RKO (cell line): Measurements from ENCODE around the gene DAPK2.

Source experiments
- DNase-seq: peaks from one replicate; pipeline ENCODE4 v3.0.0-alpha.2; 2016; ENCODE audit warnings: low spot score

DAPK2 gene

DNA sequence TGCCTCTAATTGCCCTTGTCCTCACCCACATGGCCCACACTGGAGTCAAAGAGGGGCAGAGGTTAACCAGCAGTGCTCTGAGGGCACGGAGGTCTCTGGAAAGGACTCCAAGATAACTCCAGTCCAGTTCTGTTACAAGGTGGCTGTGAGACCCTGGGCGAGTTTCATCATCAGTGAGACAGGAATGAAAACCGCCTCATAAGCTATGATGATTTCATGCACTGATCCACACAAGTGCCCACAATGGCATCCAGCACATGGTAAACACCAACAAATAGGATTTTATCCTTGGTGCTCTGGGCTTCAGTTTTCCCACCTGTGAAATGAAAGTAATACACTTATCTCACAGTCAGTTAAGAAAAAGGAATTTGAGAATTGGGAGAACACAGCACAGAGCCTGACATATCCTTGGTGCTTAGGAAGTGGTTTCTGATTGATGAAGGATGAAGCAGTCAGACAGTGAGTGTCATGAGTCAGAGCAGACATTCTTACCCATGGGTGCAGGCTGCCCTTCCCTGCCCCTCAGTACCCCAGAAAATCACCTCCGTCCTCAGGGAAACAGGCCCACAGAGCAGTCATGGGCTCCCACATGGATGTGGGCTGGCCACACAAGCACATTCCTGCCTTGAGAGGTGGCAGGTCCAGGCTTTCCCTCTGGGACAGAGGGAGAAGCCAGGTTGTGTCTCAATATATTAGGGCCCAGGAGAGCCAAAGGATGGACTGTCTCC, 48.4 kb downstream of the DAPK2 start:
- DNase-seq, result no peak

DNA sequence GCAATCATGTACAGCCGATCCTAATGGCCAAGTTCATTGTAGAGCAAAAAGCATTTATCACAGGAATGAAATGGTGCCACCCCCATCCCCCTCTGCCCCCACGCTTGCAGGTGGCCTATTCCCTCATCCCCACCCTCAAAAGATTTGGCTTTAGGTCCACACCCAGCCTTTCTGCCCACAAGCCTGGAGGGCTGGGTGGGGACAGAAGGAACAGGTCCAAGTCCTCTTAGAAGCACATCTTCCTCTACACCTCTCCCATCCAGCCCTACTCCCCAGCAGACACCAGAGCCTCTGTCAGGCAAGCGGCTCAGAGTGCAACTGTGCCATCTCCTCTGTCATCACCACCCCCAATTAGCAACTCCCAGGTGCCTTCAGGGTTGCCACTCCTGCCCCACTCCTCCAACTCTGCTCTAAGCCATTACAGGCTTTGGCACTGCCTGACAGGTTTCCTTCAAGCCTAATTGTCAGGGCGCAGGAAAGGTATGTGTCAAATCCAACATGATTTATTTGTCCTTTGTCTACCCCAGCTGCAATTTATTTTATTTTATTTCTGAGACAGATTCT, 49.4 kb downstream of the DAPK2 start:
- no peak for DNase-seq

DNA sequence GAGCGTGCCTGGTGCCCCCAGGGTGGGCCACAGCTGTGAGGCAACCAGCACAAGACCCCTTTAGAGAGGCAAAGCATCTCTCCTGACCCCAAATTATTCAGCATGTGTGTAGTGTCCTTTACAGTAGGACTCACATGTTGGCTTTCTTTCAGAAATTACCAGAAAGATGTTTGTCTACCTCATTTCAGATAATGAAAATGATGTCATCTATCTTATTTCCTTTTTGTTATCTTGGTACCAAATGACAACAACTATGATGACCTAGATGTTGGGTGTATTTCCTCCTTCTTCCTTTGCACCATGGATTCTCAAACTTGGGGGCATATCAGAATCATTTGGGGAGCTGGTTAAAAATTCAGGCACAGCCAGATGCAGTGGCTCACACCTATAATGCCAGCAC, 50.5 kb downstream of the DAPK2 start:
- DNase-seq, result no peak

DNA sequence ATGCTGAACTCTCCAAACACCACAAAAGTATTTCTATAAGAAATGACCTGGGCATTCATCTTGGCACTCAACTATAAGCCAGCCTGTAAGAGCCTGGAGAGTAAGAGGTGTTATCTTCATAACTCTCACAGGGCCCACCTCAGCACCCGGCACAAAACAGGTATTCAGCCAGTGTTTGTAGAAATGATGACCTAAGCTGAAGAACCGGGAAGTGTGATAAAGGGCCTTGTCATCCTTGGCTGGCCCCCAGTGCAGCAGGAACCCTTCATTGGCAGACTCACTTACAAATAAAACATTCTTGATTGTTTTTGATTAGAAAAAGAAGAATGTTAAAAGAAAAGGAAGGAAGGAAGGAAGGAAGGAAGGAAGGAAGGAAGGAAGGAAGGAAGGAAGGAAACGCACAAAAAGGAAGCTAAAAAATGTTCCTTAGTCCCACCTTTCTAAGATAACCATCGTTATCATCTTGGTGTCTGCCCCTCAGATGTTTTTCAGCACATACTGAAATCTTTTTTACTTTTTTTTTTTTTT, 52.1 kb downstream of the DAPK2 start:
- no peak for DNase-seq

DNA sequence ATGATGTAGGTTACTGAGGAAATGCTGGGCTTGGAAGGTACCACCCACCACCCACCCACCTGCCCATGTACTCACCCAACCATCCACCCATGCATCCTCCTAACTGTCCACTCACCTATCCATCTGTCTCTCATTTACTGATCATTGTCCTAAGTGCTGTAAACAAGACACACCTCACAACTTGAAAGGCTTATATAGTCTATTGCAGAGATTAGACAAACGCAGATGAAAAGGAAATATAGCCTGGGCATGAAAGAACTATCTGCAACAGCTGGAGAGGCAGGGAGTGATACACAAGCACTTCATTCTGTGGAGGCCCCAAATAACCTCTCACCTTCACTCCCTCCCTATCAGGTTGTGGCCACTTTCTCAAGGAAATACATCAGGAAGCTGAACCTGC, 54.0 kb downstream of the DAPK2 start:
- no peak for DNase-seq

DNA sequence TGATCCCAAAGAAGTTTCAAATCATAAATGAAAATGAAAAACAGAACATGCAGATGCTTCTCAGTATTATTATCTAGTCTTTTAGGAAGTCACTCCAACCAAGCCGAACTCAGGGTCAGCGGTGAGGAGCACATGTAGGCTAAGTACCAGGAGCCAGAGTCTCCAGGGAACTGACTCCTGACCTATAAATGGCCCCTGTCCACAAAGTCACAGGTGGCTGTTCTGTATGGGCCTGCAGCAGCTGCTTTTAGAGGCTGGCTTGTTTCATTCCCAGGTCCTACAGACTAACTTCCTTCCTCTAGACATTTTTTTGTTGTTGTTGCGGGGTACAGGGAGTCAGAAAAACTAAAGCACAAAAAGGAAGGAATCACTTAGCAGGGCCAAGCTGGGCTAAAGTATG, 54.6 kb downstream of the DAPK2 start:
- DNase-seq, result no peak

DNA sequence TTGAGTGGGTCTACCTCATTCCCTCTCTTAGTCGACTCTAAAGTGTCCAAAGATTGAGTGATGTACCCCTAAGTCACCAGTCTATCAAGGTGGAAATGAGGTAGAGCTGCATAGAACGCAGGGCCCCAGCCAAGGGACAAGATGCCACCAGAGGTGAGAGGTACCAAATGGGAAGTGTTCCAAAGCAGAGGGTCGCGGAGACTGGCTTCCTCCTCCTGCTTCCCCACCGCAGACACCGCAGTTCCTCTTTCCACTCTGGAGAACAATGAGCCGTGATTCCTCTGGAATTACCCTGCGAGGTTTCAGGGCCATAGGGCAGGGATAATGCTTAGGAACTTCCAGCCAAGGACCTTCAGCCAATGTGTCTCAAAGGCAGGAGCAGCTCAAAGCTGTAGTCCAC, 55.8 kb downstream of the DAPK2 start:
- DNase-seq, result no peak

DNA sequence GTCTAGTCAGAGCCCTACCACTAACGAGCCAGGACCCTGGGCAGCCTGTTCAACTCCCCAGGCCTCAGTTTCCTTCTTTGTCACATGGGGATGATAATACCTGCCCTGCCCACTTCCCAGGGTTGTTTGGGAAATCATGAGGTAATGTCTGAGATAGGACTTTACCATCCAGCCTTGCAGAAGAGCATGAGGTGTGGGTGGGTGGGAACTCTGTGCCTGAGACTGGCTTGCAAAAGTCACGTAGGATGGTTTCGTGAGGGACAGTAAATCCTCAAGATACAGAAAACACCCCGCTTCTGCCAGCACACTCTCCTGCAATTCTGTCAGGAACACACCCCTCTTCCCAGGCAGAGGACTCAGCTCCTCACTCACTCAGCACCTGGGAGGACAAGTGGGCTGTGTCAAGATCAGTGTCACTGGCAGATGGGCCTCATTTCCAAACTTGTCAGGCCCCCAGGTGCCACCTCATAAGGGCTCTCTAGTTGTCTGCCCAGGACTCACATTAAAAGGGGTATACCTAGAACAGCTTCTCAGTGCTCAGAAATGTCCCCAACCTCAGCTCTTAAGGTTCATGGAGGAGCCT, 58.4 kb downstream of the DAPK2 start:
- DNase-seq, result no peak

DNA sequence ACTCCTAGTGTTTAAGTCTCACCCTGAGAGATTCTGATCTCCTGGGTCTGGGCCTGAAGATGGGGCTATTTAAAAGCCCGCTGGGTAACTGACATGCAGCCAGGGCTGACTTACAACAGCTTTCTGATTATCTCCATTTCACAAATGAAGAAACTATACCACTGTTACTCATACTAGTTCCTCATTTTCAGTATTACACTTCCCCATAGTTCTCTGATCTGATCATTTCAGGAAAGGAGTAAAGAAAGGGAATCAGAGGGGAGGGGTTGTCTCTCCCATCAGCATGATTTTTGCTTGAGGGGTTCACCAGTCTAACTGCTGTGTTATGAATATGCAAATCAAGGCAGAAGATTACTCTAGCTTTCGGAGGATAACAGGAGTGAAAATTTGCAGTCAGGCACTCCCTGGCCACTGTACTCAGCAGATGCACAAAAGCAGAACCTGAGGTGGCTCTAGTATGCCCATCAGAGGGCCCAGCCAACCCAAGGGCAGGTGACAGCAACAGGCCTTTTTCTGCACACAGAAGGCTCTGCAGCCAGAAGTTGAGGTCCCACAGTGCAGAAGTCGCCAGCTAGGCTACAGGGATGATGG, 59.4 kb downstream of the DAPK2 start:
- DNase-seq, result no peak

DNA sequence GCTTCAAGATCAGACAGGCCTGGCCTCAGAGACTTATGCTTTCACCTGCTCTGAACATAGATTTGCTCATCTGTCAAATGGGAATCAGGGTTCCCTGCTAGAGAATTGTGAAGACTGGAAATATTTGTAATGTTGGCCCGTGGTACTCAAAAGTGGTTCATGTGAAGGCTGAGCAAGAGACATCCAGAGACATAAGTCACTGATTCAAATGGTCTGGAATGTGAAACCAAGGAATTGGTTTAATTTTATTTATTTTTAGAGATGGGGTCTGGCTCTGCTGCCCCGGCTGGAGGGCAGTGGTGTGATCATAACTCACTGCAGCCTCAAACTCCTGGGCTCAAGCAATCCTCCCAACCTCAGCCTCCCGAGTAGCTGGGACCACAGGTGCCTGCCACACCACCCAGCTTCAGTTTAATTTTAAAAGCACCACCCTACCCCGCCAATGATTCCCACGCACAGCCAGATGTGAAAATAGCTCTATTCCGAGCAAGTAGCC, 60.1 kb downstream of the DAPK2 start:
- DNase-seq, result no peak

DNA sequence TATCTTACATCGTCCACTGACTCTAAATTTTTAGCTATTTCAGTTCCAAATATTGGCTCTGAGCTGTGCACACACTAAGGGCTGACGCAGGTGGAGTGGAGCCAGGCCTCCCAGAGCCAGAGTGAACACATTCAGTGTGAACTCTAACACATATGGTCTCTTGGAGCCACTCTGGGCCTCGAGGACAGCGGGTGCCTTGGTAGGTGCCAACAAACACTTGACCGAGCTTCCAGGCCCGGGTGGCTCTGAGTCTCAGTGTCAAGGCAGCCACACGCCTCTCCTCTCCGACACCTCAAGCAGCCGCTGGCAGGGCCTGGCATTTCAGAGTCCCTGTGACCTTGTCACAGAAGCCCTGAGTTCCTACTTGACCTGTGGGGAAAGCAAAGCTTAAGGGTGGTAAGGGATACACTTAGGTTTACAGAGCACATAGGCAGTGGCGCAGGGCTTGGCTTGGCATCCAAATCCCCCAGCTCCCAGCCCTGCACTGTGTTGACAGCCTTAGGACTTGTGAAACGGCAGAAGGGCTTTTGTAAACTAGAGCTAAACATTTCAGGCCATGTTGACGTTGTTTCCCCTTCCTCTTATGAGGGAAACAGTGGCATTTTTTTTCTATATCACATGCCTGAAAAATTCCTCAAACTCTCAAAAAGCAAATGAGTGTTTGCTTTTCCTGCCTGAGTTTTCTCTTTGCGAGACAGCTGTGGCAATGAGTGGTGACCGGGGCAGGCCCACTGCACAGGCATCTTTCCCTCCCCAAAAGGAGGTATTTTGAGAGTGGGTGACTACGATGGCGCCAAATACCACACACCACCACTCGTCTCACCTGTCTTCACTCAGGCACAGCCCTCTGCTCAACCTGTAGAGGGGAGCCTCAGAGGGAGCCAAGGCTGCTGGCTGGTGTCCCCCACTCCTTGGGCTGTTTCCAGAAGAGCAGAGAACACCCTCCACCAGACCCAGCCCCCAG, 60.8 kb downstream of the DAPK2 start:
- no peak for DNase-seq

DNA sequence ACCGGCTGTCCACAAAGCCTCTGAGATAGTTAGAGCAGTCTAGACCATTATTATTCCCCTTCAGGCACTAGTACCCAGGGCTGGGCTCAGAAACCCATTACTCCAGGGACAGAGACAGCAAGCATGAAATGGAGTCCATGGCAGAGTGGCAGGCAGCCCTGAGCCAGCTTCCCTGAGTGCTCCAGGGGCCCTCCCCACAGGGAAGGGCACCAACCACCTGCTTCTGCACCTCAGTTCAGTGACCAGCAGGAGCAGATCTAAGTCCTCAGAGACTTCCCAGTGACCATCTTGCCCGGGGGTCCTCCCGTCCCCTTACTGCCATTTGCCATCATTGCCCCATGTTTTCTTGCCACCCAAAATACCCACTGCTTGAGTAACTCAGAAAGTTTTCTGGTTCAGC, 62.0 kb downstream of the DAPK2 start:
- no peak for DNase-seq

DNA sequence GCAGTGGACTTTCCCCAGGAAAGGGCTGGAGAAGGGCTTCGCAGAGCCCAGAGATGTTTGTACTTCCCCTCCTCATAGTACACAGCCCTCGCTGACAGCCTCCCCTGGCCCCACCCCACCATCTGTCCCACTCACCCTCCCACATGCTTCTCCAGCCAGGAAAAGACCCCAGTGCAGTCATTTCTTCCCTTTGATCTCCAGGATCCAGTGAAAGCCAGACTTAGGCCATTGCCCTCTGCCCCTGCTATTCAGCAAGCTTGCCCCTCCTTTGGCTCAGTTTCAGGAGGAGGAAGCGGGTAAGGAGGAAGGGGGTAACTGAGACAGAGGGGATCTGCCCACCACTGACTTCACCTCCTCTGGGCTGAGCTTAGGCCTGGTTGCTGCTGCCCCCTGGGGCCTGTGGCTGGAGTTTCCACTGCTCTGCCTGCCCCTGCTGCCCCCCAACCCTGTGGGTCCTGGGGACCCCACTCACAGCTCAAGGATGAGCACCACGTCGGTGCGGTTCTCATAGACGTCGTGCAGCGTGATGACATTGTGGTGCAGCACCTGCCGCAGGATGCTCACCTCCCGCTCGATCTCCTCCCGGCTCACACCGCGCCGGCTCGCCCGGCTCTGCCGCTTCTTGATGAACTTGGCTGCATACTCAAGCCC, 63.1 kb downstream of the DAPK2 start:
- no peak for DNase-seq

DNA sequence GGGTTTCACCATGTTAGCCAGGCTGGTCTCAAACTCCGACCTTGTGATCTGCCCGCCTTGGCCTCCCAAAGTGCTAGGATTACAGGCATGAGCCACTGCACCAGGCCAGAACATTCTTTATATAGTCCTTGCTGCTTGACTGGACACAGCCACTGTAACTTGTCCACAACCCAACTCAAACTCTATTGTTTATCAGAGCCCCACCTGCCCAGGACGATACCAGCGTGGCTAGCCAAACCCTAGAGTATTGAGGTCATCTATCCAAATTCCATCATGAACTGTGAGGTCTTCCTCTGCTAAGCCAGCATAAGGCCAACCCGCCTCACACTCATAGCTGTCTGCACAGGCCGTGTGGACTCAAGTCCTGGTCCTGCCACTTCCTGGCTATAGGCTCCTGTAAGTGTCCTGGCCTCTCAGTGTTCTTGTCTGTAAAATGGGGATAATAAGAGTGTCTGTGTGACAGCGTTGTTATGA, 63.9 kb downstream of the DAPK2 start:
- DNase-seq, result no peak

DNA sequence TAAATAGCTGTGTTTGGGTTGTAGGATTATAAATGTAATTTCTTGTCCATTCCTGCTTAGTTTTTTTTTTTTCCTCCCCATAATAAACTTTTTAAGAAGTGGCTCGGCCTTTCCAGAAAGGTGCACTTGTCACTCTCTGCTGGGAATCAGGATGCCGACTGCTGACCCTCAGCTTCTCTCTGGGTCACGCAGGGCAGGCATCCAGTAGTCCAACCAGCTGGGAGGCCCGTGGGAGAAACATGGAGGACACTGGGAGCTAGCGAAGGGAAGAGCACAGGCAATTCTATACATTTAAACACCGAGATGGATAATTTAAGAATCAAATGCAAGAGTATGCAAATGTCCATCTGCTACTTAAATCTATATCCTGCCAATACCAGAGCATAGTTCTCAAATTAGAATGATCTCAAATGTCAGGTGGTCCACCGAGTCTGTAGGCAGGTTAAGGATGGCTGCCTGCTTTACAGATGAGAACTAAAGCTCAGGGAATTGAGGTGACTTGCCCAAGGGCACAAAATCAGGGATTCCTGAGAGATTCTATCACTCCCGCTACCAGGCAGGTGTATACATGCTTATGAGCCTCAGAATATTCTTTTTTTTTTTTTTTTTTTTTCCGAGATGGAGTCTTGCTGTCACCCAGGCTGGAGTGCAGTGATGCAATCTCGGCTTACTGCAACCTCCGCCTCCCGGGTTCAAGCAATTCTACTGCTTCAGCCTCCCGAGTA, 64.5 kb downstream of the DAPK2 start:
- DNase-seq, result no peak

DNA sequence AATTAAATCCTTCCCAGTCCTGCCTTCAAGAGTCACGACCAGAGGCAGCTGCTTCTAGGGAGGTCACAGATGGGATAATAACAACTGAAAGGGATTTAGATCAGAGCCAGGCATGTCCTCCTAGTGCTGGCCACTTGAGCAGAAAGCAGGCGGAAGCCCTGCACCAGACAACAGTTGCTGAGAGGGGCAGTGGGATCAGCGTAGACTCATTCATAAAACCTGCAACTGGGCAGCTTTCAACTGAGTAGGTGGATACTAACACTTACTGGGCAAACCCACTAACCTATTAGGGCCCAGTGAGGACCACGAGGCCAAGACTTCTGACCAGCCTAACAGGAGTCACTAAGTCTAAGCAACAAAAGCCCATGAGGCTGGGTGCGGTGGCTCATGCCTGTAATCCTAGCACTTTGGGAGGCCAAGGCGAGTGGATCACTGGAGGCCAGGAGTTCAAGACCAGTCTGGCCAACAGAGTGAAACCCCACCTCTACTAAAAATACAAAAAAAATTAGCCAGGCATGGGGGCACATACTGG, 67.0 kb downstream of the DAPK2 start:
- no peak for DNase-seq

DNA sequence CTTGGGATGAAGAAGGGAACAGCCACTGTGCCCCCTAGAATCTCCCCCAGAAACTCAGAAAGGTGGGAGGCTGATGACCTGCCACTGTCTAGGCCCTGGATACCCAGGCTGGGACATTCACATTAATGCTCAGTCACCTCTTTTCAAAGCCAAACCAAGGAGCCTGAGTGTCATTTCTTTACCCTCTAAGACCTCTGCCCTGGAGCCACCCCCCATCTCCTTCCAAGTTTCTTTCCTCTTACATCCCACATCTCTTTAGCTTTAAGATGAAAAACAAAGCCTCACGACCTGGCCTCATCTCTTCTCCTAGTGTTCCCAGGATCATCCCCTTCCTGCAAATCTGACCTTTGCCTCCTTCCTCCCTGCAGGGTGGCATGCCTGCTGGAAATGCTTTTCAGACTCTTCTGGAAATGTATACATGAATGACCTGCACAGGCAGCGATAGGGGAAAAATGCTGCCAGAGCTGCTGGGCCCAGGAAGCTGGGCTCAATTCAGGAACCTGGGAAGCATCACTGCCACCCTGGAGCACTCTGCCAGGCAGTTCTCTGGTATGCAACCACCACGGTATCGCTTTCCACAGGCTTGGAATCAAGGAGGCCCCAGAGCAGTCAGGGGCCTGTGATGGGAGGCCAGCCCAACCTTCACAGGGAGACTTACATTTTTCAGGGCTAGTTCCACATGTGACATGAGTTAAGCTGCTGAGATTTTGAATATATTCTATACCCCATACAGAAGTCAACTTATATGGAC, 67.6 kb downstream of the DAPK2 start:
- no peak for DNase-seq

DNA sequence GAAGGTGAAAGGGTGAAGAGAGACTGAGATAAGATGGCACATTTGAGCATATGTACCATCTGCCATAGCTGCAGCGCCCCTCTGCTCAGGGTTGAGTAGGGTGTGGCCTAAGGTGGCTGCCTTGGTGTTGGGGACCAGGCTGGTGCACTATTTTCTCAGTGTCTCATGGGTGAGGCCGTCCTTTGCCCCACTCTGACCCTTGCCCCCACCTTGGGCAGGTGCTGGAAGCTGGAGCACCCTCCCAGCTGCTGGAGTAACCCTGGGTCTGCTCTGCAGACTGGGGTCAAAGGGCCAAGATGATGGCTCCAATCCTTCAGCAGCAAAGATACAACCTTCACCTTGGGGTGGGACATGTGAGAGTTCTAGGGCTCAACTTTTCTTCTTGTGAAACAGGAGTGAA, 69.2 kb downstream of the DAPK2 start:
- DNase-seq, result no peak

DNA sequence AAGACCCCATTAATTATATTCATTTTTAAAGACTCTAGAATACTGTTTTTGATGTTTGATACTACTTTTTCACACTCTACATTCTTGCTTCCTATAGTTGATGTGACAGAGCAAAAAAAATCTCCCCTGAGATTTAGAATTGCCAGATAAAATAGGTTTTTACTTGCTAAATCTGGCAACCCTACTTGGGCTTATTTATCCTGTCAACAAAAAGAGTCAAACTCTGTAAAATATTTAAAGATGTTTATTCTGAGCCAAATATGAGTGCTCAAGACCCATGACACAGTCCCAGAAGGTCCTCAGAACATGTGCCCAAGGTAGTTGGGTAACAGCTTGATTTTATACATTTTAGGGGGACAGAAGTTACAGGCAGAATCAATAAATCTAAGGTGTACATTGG, 72.3 kb downstream of the DAPK2 start:
- no peak for DNase-seq
